Activated naive CD4-positive, alpha-beta T cell treated with anti-CD3 and anti-CD28 coated beads, Interleukin-2, amount 50 U/mL, for 16 hours (primary cell): ENCODE data around the gene OR7G3.

Experiments
- DNase-seq: peaks from one replicate; pipeline ENCODE4 v3.0.0-alpha.2; 2020

The OR7G3 gene

GRCh38 chr19:9086761-9087160 is 40.0 kb downstream of the OR7G3 start, which contains the start of gene OR1M1:
Gene OR1M1, plus strand, starts transcription at chr19:9087061. Its CDS starts 6,184 bp downstream, at chr19:9093245.
- DNase-seq: no peak

- no peak for DNase-seq
Measured at GRCh38 chr19:9078651-9079050, 48.1 kb downstream of the OR7G3 start.

GRCh38 chr19:9076901-9077300 is 49.8 kb downstream of the OR7G3 start:
- DNase-seq: no peak
